Measurements from ENCODE around the gene RREB1.

Gene RREB1

DNA sequence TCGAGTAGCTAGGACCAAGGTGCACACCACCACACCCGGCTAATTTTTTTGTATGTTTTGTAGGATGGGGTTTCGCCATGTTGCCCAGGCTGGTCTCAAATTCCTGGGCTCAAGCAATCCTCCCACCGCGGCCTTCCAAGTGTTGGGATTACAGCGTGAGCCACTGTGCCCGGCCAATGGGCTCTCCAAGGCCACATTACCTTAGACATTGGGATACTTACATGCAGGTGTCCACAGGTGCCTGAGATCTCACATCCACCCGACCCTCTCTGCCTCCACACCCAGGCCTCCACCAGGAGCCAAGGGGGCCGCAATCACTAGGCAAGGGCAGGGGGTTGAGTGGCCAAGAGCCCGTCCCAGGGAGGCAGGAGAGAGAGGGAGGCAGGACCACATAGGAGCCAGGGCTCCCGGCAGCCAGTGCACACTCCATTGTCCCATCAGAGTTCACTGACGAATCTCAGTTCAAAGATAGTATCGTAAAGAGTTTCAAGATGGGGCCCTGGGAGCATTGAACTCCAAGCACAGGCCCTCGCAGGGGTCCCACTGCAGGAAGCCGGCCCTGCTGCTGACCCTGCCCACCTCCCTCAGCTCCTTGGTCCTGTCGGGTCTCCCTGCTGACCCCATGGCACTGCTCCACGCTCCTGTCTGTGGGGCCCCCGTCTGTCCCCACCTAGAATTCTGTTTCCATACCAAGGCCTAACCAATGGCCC, 149.9 kb downstream of the RREB1 start:
- Histone ChIP-seq H3K9me3 (ENCODE audit: control insufficient read depth, insufficient read depth, low read length) (no peaks in the 10 kb centered on the region), H3K36me3 (ENCODE audit: control insufficient read depth, low read length) (no peaks in the 10 kb centered on the region), H3K9me2 (replicated peaks; ENCODE audit: control insufficient read depth, low read length) (no peaks in the 10 kb centered on the region), H3K4me1 (ENCODE audit: control insufficient read depth, low read length) (peaks cover 3% of the 10 kb centered on the region; the same call in 1 of the 2 replicates), H3K79me2 (ENCODE audit: control insufficient read depth, low read length) (no peaks in the 10 kb centered on the region), H3F3A (ENCODE audit: control insufficient read depth, insufficient read depth) (no peaks in the 10 kb centered on the region), H4K20me1 (ENCODE audit: control insufficient read depth, insufficient read depth, low read depth, low read length) (no peaks in the 10 kb centered on the region), H3K27ac (ENCODE audit: low read depth, low read length) (no peak overlapping the region), H3K27me3 (ENCODE audit: control insufficient read depth, low read length) (peaks cover 21% of the 10 kb centered on the region), H3K4me2 (ENCODE audit: low read length) (no peak overlapping the region), H3K4me3 (ENCODE audit: low read length) (no peak overlapping the region)
- no peak for TF ChIP-seq EZH2phosphoT487 (IDR thresholded peaks at IDR 0.05; ENCODE audit: borderline replicate concordance, low read length)
- TF ChIP-seq, protein P1, sequence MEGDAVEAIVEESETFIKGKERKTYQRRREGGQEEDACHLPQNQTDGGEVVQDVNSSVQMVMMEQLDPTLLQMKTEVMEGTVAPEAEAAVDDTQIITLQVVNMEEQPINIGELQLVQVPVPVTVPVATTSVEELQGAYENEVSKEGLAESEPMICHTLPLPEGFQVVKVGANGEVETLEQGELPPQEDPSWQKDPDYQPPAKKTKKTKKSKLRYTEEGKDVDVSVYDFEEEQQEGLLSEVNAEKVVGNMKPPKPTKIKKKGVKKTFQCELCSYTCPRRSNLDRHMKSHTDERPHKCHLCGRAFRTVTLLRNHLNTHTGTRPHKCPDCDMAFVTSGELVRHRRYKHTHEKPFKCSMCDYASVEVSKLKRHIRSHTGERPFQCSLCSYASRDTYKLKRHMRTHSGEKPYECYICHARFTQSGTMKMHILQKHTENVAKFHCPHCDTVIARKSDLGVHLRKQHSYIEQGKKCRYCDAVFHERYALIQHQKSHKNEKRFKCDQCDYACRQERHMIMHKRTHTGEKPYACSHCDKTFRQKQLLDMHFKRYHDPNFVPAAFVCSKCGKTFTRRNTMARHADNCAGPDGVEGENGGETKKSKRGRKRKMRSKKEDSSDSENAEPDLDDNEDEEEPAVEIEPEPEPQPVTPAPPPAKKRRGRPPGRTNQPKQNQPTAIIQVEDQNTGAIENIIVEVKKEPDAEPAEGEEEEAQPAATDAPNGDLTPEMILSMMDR (IDR thresholded peaks at IDR 0.05; ENCODE audit: low read depth, low read length, poor library complexity, severe bottlenecking) = no peak

DNA sequence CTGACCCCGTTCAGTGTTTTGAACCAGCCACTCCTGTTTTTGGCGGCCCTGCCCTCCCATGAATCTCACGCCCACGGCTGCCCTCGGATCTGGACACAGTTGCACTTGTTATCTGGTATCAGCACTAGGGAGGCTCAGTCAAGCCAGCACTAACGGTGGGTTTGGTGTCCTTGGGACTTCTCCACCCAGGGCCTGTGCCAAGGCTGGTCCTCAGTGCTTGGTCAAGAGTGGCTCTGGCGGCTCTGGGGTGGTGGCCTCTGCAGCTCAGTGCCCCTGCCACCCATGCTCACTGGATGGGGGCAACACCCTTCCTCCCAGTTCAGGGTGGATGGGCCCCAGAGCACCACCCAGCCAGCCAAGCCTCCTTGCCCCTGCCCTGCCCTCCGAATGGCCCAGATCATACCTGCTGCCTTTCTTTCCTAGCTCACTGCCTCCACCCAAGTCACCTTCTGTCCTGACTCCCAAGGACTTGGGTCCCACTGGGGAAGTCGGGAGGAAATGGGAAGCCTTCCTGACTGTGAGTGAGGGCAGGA, 150.5 kb downstream of the RREB1 start:
- H3K4me2 ChIP-seq (ENCODE audit: low read length) = no peak overlapping the region
- no peak overlapping the region for H3K4me3 ChIP-seq (ENCODE audit: low read length)
- no peaks in the 10 kb centered on the region for H3K9me2 ChIP-seq (replicated peaks; ENCODE audit: control insufficient read depth, low read length)
- peaks cover 3% of the 10 kb centered on the region; the same call in 1 of the 2 replicates for H3K4me1 ChIP-seq (ENCODE audit: control insufficient read depth, low read length)
- H3K9me3 ChIP-seq (ENCODE audit: control insufficient read depth, insufficient read depth, low read length) = no peaks in the 10 kb centered on the region
- H3K79me2 ChIP-seq (ENCODE audit: control insufficient read depth, low read length) = no peaks in the 10 kb centered on the region
- H3K27me3 ChIP-seq (ENCODE audit: control insufficient read depth, low read length) = peaks cover 21% of the 10 kb centered on the region
- H3K36me3 ChIP-seq (ENCODE audit: control insufficient read depth, low read length) = no peaks in the 10 kb centered on the region
- no peak overlapping the region for H3K27ac ChIP-seq (ENCODE audit: low read depth, low read length)
- no peaks in the 10 kb centered on the region for H4K20me1 ChIP-seq (ENCODE audit: control insufficient read depth, insufficient read depth, low read depth, low read length)
- TF ChIP-seq, protein P1 (IDR thresholded peaks at IDR 0.05; ENCODE audit: low read depth, low read length, poor library complexity, severe bottlenecking) = no peak
- no peak for TF ChIP-seq EZH2phosphoT487 (IDR thresholded peaks at IDR 0.05; ENCODE audit: borderline replicate concordance, low read length)
- H3F3A ChIP-seq (ENCODE audit: control insufficient read depth, insufficient read depth) = no peaks in the 10 kb centered on the region

DNA sequence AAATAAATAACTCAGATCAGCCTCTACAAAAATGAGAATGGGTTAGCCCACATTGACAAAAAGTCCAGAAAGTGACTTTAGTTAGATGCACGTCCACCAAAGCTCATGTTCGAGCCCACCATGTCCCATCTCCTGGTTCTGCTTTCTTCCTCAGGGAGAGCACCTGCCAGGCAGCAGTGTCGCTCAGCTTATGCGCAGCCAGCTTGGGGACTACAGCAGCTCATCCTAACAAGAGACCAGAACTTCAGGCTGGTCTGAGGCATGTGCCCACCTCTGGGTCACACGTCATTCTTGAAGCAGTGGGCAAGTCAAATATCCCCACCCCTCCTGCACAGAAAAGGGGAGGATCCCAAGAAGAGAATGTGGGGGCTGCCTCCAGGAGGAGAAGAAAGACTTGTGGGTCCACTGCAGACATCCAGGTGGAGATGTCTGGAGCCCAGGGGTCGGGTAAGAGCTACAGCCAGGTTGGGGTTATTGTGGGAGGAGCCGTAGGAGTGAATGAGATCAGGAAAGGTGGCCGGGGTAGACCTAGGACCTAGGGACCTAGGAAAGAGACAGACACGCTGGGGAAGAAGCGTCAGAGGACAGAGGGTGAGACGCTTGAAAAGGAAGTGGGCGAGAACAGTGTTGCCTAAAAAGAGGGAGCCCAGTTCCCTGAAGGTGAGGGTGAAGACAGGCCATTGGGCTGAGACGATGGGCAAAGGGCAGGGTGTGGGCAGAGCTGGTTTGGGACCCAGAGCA, 152.7 kb downstream of the RREB1 start:
- H3K9me2 ChIP-seq (replicated peaks; ENCODE audit: control insufficient read depth, low read length) = no peaks in the 10 kb centered on the region
- TF ChIP-seq, protein P1 (IDR thresholded peaks at IDR 0.05; ENCODE audit: low read depth, low read length, poor library complexity, severe bottlenecking) = no peak
- no peak for TF ChIP-seq EZH2phosphoT487 (IDR thresholded peaks at IDR 0.05; ENCODE audit: borderline replicate concordance, low read length)
- peak overlapping the region; percentile 20 for H3K4me2 ChIP-seq (ENCODE audit: low read length)
- H3K79me2 ChIP-seq (ENCODE audit: control insufficient read depth, low read length) = no peaks in the 10 kb centered on the region
- H3K4me1 ChIP-seq (ENCODE audit: control insufficient read depth, low read length) = peaks cover 3% of the 10 kb centered on the region; the same call in 1 of the 2 replicates
- peaks cover 21% of the 10 kb centered on the region for H3K27me3 ChIP-seq (ENCODE audit: control insufficient read depth, low read length)
- no peaks in the 10 kb centered on the region for H3K9me3 ChIP-seq (ENCODE audit: control insufficient read depth, insufficient read depth, low read length)
- no peaks in the 10 kb centered on the region for H3F3A ChIP-seq (ENCODE audit: control insufficient read depth, insufficient read depth)
- H3K27ac ChIP-seq (ENCODE audit: low read depth, low read length) = no peak overlapping the region
- H3K36me3 ChIP-seq (ENCODE audit: control insufficient read depth, low read length) = no peaks in the 10 kb centered on the region
- H3K4me3 ChIP-seq (ENCODE audit: low read length) = no peak overlapping the region
- no peaks in the 10 kb centered on the region for H4K20me1 ChIP-seq (ENCODE audit: control insufficient read depth, insufficient read depth, low read depth, low read length)
